Esophagus squamous epithelium (tissue), 5 donors: ENCODE measurements around the gene ATP1A4. TPM values are rescaled to one million over a fixed set of nuclear protein-coding genes. Genes with fewer than 3 reads are reported as not detected.

Experiments
- DNase-seq: peaks from one replicate; lab custom pipeline; 2025; lab: John Stamatoyannopoulos, UW
- H3K27ac ChIP-seq, 4 donors: fragments of 200-600 bp; sonication (generic); one replicate each; pipeline ENCODE4 v1.5.1; 2016 to 2019; ENCODE audit warnings: mild to moderate bottlenecking in 1 of 4
- H3K27me3 ChIP-seq, 4 donors: fragments of 200-600 bp; sonication (generic); 1 replicate in 3 of 4; 2 replicates in 1 of 4; pipeline versions ENCODE4 v1.5.1 to v1.6.0; 2017 to 2021; ENCODE audit warnings: antibody characterized with exemption in 1 of 4
- H3K36me3 ChIP-seq, 3 donors: fragments of 200-600 bp; sonication (generic); one replicate each; pipeline ENCODE4 v1.5.1; 2016 to 2019
- H3K4me1 ChIP-seq, 3 donors: fragments of 200-600 bp; sonication (generic); one replicate each; pipeline ENCODE4 v1.5.1; 2017 to 2019
- H3K4me3 ChIP-seq, 4 donors: fragments of 200-600 bp; sonication (generic); 1 replicate in 3 of 4; 2 replicates in 1 of 4; pipeline ENCODE4 v1.5.1; 2016 to 2019; ENCODE audit warnings: mild to moderate bottlenecking in 2 of 4, moderate library complexity in 1 of 4
- H3K9me3 ChIP-seq, 3 donors: fragments of 200-600 bp; sonication (generic); one replicate each; pipeline ENCODE4 v1.5.1; 2016 to 2019
- CTCF ChIP-seq, 6 experiments: fragments of 450-650 bp in 4 of 6; fragments of 200-600 bp in 2 of 6; sonication (generic) in 2 of 6; IDR thresholded peaks; one replicate each; pipeline ENCODE4 v1.5.1; 2016 to 2019; ENCODE audit warnings: antibody characterized with exemption in 6 of 6, mild to moderate bottlenecking in 4 of 6, moderate library complexity in 4 of 6
- POLR2A ChIP-seq, 4 donors: fragments of 450-650 bp; IDR thresholded peaks; one replicate each; pipeline ENCODE4 v1.6.1; 2017; ENCODE audit warnings: antibody characterized with exemption in 4 of 4, mild to moderate bottlenecking in 4 of 4, moderate library complexity in 3 of 4
- intact Hi-C: fragments of 100-400 bp; cut with DNase I; formaldehyde crosslinking; loops from one replicate; pipeline ENCODE4 v1.15.0; 2022
- total RNA-seq, 4 donors: library from RNA; depleted of rRNA; stranded (reverse); fragments of >200 nt; gene quantifications; one replicate each; pipeline ENCODE4 v1.1.0, GENCODE V29; 2016
- donor health status: DM: yes; HTN: yes; CAD: no.

The ATP1A4 gene
- total RNA-seq, 4 donors from 2014 or later: 0.19 to 1.8 TPM; not detected in 2

- H3K27ac ChIP-seq: no peak overlapping the region
- TF ChIP-seq POLR2A (IDR thresholded peaks at IDR 0.05) (no peak), CTCF (IDR thresholded peaks at IDR 0.05) (no peak)
- no peaks in the 10 kb centered on the region for H3K9me3 ChIP-seq
- peaks cover 2 to 97% (median 25%) of the 10 kb centered on the region in 3 donors for H3K36me3 ChIP-seq
- DNase-seq: no peak
- no peak overlapping the region for H3K4me3 ChIP-seq
- H3K4me1 ChIP-seq: no peaks in the 10 kb centered on the region
- H3K27me3 ChIP-seq: no peaks in the 10 kb centered on the region
- intact Hi-C loops: no loop called here
These were observed 81.5 kb downstream of the ATP1A4 start for GRCh38 chr1:160232911-160233310.

Other genes with a start within 250 kb of the ATP1A4 start
- gene TAGLN2, start 226.1 kb upstream of the ATP1A4 start, total RNA-seq: 100 to 1,000 TPM; 308 to 468 (median 357) TPM
- 10 to 100 TPM in 1 of 4 donors, 1 to 10 TPM in 3; 4.2 to 12.0 (median 8.8) TPM for gene IGSF9, start 206.0 kb upstream of the ATP1A4 start, total RNA-seq
- under 1 TPM in 2 of 4 donors, not detected in 2; 0.92 to 0.99 TPM for gene SLAMF9, start 197.4 kb upstream of the ATP1A4 start, total RNA-seq
- gene PIGM, start 119.6 kb upstream of the ATP1A4 start, total RNA-seq: 1 to 10 TPM; 2.7 to 3.8 (median 2.9) TPM
- under 1 TPM in 1 of 4 donors, not detected in 3; 0.59 TPM for gene KCNJ10, start 81.4 kb upstream of the ATP1A4 start, total RNA-seq
- not detected for gene KCNJ9, start 70.1 kb upstream of the ATP1A4 start, total RNA-seq
- 10 to 100 TPM; 17.0 to 19.6 (median 17.2) TPM for gene IGSF8, start 53.0 kb upstream of the ATP1A4 start, total RNA-seq
- gene ATP1A2, start 35.8 kb upstream of the ATP1A4 start, total RNA-seq: 10 to 100 TPM in 1 of 4 donors, 1 to 10 TPM in 3; 2.2 to 32.6 (median 5.3) TPM
- gene CASQ1, start 39.0 kb downstream of the ATP1A4 start, total RNA-seq: under 1 TPM in 1 of 4 donors, not detected in 3; 0.95 TPM
- 10 to 100 TPM; 39.1 to 86.0 (median 69.8) TPM for gene PEA15, start 53.8 kb downstream of the ATP1A4 start, total RNA-seq
- gene DCAF8, start 110.9 kb downstream of the ATP1A4 start, total RNA-seq: 100 to 1,000 TPM in 1 of 4 donors, 10 to 100 TPM in 3; 54.0 to 139 (median 58.6) TPM
- 10 to 100 TPM; 21.2 to 39.7 (median 25.1) TPM for gene PEX19, start 133.5 kb downstream of the ATP1A4 start, total RNA-seq
- gene COPA, start 191.6 kb downstream of the ATP1A4 start, total RNA-seq: 10 to 100 TPM; 74.9 to 99.8 (median 91.3) TPM
- 10 to 100 TPM; 40.2 to 57.6 (median 49.8) TPM for gene NCSTN, start 191.8 kb downstream of the ATP1A4 start, total RNA-seq
- gene NHLH1, start 215.5 kb downstream of the ATP1A4 start, total RNA-seq: under 1 TPM in 1 of 4 donors, not detected in 3; 0.19 TPM
- 10 to 100 TPM in 1 of 4 donors, 1 to 10 TPM in 3; 5.9 to 10.8 (median 7.7) TPM for gene VANGL2, start 249.0 kb downstream of the ATP1A4 start, total RNA-seq